Panc1 (cell line): ENCODE measurements around the gene GRAMD1B.

Experiments
- POLR2AphosphoS5 ChIP-seq: IDR thresholded peaks from 2 replicates; pipeline ENCODE4 v1.6.1; 2012; ENCODE audit warnings: mild to moderate bottlenecking, low read depth, low read length, moderate library complexity
- TF ChIP-seq, protein P1 (sequence below): fragments of 450-650 bp; IDR thresholded peaks from 2 replicates; pipeline ENCODE4 v1.5.1; 2017; ENCODE audit warnings: mild to moderate bottlenecking

DNA sequence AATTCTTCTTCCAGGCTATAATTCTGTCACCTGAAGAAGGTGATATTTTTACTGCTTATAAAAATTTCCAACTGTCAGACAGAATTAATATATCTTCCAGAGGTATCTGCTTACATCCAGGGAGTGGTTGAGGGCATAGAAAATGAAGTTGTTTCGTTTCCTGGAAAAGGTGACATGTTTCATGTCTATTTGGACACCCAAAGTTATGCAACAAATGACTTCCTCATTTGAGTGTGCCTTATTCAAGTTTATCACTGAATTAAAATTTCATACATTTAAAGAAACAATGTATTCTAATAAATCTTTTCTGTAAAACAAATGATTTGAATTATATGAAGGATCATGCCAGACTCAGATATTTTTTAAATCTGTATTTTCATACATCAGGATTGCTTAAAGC is 8.5 kb upstream of the GRAMD1B start:
- no peak for TF ChIP-seq POLR2AphosphoS5
- TF ChIP-seq, protein P1, sequence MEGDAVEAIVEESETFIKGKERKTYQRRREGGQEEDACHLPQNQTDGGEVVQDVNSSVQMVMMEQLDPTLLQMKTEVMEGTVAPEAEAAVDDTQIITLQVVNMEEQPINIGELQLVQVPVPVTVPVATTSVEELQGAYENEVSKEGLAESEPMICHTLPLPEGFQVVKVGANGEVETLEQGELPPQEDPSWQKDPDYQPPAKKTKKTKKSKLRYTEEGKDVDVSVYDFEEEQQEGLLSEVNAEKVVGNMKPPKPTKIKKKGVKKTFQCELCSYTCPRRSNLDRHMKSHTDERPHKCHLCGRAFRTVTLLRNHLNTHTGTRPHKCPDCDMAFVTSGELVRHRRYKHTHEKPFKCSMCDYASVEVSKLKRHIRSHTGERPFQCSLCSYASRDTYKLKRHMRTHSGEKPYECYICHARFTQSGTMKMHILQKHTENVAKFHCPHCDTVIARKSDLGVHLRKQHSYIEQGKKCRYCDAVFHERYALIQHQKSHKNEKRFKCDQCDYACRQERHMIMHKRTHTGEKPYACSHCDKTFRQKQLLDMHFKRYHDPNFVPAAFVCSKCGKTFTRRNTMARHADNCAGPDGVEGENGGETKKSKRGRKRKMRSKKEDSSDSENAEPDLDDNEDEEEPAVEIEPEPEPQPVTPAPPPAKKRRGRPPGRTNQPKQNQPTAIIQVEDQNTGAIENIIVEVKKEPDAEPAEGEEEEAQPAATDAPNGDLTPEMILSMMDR: no peak
